ENCODE measurements around the gene ST14.
"Not testable (repeated sequence)": the region's sequence is repeated elsewhere in the genome, so short reads cannot be mapped to it uniquely, and the experiment has no call there.

Gene ST14

DNA sequence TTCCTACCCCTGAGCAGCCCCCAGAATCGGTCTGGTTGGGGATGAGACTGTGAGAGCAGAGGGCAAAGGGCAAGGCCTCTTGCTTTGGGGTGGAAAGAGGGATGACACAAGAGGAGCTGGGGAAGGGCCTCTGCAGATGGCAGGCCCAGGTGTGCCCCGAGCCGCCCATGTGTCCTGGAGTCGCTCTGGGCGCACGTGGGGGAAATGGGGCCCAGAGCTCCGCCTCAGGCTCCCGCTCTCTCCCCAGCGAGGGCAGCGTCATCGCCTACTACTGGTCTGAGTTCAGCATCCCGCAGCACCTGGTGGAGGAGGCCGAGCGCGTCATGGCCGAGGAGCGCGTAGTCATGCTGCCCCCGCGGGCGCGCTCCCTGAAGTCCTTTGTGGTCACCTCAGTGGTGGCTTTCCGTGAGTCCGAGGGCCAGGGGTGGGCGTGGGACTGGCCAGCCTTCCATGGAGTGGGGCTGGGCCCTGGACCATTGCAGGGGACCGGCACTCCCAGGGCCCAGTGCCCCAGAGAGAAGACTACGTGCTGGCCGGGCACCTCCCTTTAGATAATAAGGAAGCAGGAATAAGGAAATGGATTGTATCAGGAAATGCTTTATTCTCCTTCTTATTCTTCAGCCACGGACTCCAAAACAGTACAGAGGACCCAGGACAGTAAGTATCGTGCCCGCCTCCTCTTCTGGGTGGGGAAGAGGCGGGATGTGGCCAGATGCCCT, 30.1 kb downstream of the ST14 start:
- in situ Hi-C loops (cut with MboI; ENCODE audit: low sequenced_read_pairs, unreplicated experiment), result no loop called here
- TF ChIP-seq, protein P1, sequence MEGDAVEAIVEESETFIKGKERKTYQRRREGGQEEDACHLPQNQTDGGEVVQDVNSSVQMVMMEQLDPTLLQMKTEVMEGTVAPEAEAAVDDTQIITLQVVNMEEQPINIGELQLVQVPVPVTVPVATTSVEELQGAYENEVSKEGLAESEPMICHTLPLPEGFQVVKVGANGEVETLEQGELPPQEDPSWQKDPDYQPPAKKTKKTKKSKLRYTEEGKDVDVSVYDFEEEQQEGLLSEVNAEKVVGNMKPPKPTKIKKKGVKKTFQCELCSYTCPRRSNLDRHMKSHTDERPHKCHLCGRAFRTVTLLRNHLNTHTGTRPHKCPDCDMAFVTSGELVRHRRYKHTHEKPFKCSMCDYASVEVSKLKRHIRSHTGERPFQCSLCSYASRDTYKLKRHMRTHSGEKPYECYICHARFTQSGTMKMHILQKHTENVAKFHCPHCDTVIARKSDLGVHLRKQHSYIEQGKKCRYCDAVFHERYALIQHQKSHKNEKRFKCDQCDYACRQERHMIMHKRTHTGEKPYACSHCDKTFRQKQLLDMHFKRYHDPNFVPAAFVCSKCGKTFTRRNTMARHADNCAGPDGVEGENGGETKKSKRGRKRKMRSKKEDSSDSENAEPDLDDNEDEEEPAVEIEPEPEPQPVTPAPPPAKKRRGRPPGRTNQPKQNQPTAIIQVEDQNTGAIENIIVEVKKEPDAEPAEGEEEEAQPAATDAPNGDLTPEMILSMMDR (IDR thresholded peaks at IDR 0.05; ENCODE audit: borderline replicate concordance, control extremely low read depth, extremely low read depth, insufficient read depth, missing control alignments), result no peak
- DNase-seq (ENCODE audit: low spot score), result no peak

- no peak for DNase-seq (ENCODE audit: low spot score)
- in situ Hi-C loops (cut with MboI; ENCODE audit: low sequenced_read_pairs, unreplicated experiment), result no loop called here
- TF ChIP-seq, protein P1 (IDR thresholded peaks at IDR 0.05; ENCODE audit: borderline replicate concordance, control extremely low read depth, extremely low read depth, insufficient read depth, missing control alignments), result no peak
Measured at GRCh38 chr11:130190371-130190881, 30.8 kb downstream of the ST14 start.

GRCh38 chr11:130191896-130192295, 32.3 kb downstream of the ST14 start:
- DNase-seq (ENCODE audit: low spot score), result no peak
- in situ Hi-C loops (cut with MboI; ENCODE audit: low sequenced_read_pairs, unreplicated experiment), result no loop called here
- TF ChIP-seq, protein P1 (IDR thresholded peaks at IDR 0.05; ENCODE audit: borderline replicate concordance, control extremely low read depth, extremely low read depth, insufficient read depth, missing control alignments), result no peak

DNA sequence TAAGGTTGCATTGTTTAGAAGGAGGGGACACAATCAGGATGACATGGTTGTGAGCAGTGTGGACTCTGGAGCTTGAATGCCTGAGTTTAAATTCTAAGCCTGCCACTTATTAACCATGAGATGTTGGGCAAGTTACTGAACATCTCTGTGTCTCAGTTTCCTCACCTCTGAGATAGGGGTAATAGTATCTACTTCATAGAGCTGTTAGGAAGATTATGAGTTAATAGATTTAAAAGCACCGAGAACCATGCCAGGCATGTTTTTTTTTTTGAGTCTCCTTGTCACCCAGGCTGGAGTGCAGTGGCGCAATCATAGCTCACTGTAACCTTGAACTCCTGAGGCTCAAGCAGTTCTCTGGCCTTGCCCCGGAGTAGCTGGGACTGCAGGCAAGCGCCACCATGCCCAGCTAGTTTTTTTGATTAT, 33.3 kb downstream of the ST14 start:
- TF ChIP-seq, protein P1 (IDR thresholded peaks at IDR 0.05; ENCODE audit: borderline replicate concordance, control extremely low read depth, extremely low read depth, insufficient read depth, missing control alignments), result no peak
- no peak for DNase-seq (ENCODE audit: low spot score)
- in situ Hi-C loops (cut with MboI; ENCODE audit: low sequenced_read_pairs, unreplicated experiment), result no loop called here

- DNase-seq (ENCODE audit: low spot score); in situ Hi-C loops (cut with MboI; ENCODE audit: low sequenced_read_pairs, unreplicated experiment): not testable (repeated sequence)
Measured at GRCh38 chr11:130193551-130193950, 34.0 kb downstream of the ST14 start.

DNA sequence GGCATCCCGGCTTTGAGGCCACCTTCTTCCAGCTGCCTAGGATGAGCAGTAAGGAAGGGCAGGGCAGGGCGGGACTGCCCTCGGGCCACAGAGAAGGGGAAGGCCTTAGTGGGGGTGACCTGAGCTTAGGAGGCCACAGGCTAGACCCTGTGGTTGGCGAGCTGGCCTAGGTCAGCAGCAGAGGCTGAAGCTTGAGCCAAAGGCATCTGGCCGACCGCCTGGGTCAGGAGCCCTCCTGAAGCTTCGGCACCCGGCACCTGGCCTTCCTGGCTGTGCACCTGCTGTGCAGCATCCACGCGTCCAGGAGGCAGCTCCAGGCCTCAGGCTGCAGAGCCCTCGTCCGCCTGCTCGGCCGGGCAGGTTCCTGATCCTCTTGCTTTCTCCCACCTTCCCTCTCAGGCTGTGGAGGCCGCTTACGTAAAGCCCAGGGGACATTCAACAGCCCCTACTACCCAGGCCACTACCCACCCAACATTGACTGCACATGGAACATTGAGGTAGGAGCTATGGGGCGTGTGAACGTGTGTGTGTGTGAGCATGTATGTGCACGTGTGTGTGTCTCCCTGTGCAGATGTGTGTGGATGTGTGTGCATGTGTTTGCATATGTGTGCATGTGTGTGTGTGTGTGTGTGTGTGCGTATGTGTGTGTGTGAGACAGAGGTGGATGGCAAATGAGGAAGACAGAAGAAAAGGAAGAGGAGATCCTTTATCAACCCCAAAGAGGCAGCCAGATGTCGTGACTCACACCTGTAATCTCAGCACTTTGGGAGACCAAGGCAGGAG, 34.9 kb downstream of the ST14 start:
- in situ Hi-C loops (cut with MboI; ENCODE audit: low sequenced_read_pairs, unreplicated experiment), result no loop called here
- TF ChIP-seq, protein P1 (IDR thresholded peaks at IDR 0.05; ENCODE audit: borderline replicate concordance, control extremely low read depth, extremely low read depth, insufficient read depth, missing control alignments), result no peak
- DNase-seq (ENCODE audit: low spot score), result no peak
